Measurements from ENCODE around the gene BLNK.

BLNK gene

DNA sequence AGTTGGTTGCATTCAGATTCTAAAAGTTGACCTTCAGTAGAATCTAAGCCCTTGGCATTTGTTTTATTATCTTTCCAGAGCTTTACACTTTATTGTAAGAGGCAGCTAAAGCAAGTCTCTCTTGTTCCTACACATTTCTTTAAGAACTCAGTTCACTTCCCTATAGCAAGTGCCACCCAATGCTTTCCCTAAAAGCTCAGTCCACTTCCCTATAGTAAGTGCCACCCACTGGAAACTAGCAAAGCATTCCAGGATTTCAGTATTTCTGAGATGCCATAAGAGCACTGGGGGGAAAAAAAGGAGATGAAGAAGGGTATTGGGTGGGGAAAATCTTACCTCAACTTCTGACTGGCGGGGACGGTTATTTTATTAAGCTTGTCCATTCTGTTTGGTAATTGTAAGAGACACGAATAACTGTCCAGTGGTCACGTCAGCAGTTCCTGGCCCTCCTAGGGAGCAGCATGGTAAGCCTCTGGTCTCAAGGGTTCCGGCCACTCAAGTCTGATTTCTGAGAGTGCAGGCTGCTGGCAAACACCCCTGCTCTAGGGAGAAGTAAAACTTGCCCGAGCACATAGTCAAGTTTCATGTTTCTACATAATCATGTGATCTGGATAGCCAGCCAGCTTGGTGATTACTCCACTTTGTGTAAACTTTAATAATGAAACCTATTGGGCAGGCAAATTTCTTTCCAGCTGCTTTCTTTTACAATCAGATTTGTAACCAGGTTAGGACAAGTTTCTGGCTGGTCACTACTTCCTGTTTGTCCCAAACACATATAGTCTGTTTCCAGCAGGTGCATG lies at the start of gene BLNK:
TSS of gene BLNK (minus strand) at position 554 of the 800 bp plus-strand sequence. CDS start at position 383, 171 bp downstream.
- Histone ChIP-seq H3K4me3 (ENCODE audit: low read length) (peak within 1 kb of the TSS; percentile 98), H3K27me3 (ENCODE audit: low read depth, low read length) (no peaks in the 10 kb centered on the region), H3K79me2 (ENCODE audit: low read length) (peaks cover 67% of the 10 kb centered on the region), H3K9ac (ENCODE audit: low read length) (peak within 1 kb of the TSS; percentile 99), H3K9me3 (ENCODE audit: insufficient read depth, low read length) (no peaks in the 10 kb centered on the region), H4K20me1 (ENCODE audit: insufficient read depth, low read length) (peaks cover 40% of the 10 kb centered on the region), H2AFZ (ENCODE audit: low read depth, low read length) (no peak within 1 kb of the TSS), H3K4me2 (ENCODE audit: low read length) (peak within 1 kb of the TSS; percentile 100), H3K27ac (ENCODE audit: low read length) (peak within 1 kb of the TSS; percentile 100), H3K4me1 (ENCODE audit: low read length) (peaks cover 53% of the 10 kb centered on the region), H3K36me3 (replicated peaks; ENCODE audit: low read depth, low read length) (peaks cover 46% of the 10 kb centered on the region)
- TF ChIP-seq CTCF (IDR thresholded peaks at IDR 0.05; ENCODE audit: low read depth, low read length) (no peak), EZH2phosphoT487 (IDR thresholded peaks at IDR 0.05; ENCODE audit: low read depth) (no peak)

DNA sequence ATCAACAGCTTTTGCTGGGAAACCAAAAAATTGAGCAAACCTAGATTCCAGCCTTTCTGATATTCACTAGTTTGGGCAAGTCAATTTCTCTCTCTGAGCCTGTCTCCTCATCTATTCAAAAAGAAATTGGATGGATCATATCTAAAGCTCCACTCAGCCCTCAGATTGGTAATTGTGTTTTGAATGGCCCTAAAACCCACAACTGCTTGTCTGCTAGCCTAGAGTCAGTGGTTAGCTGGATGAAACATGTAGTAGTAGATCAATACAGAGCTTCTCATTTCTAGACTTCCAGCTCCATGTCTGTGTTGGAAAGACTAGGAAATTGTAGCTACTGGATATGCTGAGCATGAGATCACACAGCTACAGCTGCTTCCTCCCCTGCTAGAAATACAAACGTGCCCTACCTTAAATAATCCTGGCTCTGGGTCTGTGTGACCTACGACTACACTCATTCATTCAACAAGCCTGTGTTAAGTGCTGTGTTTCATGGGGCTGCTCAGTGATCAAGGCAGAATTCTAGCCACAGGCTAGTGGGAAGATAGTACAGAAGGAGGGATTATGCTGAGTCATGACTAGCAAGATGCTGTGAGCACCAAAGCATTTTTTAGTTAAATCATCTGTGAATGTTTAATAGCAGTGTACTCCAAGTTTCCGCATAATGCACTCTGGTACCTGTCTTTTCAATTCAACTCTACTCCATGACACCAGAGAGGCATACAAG lies 48.5 kb upstream of the BLNK start:
- H3K4me3 ChIP-seq (ENCODE audit: low read length): no peak overlapping the region
- no peak overlapping the region for H3K9ac ChIP-seq (ENCODE audit: low read length)
- no peaks in the 10 kb centered on the region for H3K4me1 ChIP-seq (ENCODE audit: low read length)
- H2AFZ ChIP-seq (ENCODE audit: low read depth, low read length): no peak overlapping the region
- no peak overlapping the region for H3K27ac ChIP-seq (ENCODE audit: low read length)
- peaks cover 11% of the 10 kb centered on the region for H3K27me3 ChIP-seq (ENCODE audit: low read depth, low read length)
- no peaks in the 10 kb centered on the region for H3K79me2 ChIP-seq (ENCODE audit: low read length)
- H4K20me1 ChIP-seq (ENCODE audit: insufficient read depth, low read length): no peaks in the 10 kb centered on the region
- no peaks in the 10 kb centered on the region for H3K36me3 ChIP-seq (replicated peaks; ENCODE audit: low read depth, low read length)
- no peaks in the 10 kb centered on the region for H3K9me3 ChIP-seq (ENCODE audit: insufficient read depth, low read length)
- TF ChIP-seq EZH2phosphoT487 (IDR thresholded peaks at IDR 0.05; ENCODE audit: low read depth) (no peak), CTCF (IDR thresholded peaks at IDR 0.05; ENCODE audit: low read depth, low read length) (no peak)
- H3K4me2 ChIP-seq (ENCODE audit: low read length): no peak overlapping the region

GRCh38 chr10:96317067-96317833 lies 45.9 kb upstream of the BLNK start:
- Histone ChIP-seq H3K9me3 (ENCODE audit: insufficient read depth, low read length) (no peaks in the 10 kb centered on the region), H3K4me1 (ENCODE audit: low read length) (no peaks in the 10 kb centered on the region), H3K4me2 (ENCODE audit: low read length) (no peak overlapping the region), H3K9ac (ENCODE audit: low read length) (no peak overlapping the region), H3K4me3 (ENCODE audit: low read length) (no peak overlapping the region), H3K27ac (ENCODE audit: low read length) (no peak overlapping the region), H3K27me3 (ENCODE audit: low read depth, low read length) (peaks cover 10% of the 10 kb centered on the region), H3K79me2 (ENCODE audit: low read length) (no peaks in the 10 kb centered on the region), H3K36me3 (replicated peaks; ENCODE audit: low read depth, low read length) (no peaks in the 10 kb centered on the region), H4K20me1 (ENCODE audit: insufficient read depth, low read length) (no peaks in the 10 kb centered on the region), H2AFZ (ENCODE audit: low read depth, low read length) (no peak overlapping the region)
- TF ChIP-seq EZH2phosphoT487 (IDR thresholded peaks at IDR 0.05; ENCODE audit: low read depth) (no peak), CTCF (IDR thresholded peaks at IDR 0.05; ENCODE audit: low read depth, low read length) (peak; percentile 21)
